ENCODE data around the gene SEPTIN12.
"Not testable (repeated sequence)": the region's sequence is repeated elsewhere in the genome, so short reads cannot be mapped to it uniquely, and the experiment has no call there.

Gene SEPTIN12

DNA sequence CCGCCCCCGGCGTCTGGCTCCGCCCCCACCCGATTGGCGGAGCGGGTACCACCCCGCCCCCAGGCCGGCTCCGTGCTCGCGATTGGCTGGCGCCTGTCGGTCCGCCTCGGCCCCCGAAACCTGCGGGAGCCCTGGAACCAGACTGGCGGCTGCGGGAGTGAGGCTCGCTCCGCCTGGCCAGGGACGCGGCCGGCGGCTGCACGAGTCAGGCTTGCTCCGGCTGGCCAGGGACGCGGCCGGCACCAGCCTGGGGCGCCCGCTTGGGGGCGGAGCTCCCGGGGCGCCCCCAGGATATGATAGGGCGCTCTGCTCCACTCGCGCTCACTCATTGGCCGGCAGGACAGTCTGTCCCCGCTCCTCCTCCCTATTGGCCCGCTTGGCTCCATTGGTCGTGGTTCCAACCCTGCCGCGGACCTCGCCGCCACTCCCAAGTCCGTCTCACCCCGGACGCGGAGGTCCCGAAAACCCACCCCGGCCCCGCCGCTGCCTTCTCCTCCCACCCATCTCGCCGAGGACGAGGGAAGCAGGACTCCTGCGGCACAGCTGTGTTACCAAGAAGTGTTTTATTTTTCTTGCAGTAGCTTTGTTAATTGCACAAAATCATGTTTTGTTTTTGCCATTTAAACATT lies 14.6 kb upstream of the SEPTIN12 start:
- DNase-seq (ENCODE audit: low spot score): peak; percentile 100

- DNase-seq (ENCODE audit: low spot score): peak; percentile 66
Measured at GRCh38 chr16:4801962-4802658, 14.0 kb upstream of the SEPTIN12 start, which contains the start of gene ROGDI. TSS of gene ROGDI (minus strand) at chr16:4802633. CDS start at chr16:4802571, 62 bp downstream.

GRCh38 chr16:4801051-4801961 lies 13.2 kb upstream of the SEPTIN12 start:
- DNase-seq (ENCODE audit: low spot score): no peak

- no peak for DNase-seq (ENCODE audit: low spot score)
Measured at GRCh38 chr16:4800290-4801041, 12.3 kb upstream of the SEPTIN12 start.

DNA sequence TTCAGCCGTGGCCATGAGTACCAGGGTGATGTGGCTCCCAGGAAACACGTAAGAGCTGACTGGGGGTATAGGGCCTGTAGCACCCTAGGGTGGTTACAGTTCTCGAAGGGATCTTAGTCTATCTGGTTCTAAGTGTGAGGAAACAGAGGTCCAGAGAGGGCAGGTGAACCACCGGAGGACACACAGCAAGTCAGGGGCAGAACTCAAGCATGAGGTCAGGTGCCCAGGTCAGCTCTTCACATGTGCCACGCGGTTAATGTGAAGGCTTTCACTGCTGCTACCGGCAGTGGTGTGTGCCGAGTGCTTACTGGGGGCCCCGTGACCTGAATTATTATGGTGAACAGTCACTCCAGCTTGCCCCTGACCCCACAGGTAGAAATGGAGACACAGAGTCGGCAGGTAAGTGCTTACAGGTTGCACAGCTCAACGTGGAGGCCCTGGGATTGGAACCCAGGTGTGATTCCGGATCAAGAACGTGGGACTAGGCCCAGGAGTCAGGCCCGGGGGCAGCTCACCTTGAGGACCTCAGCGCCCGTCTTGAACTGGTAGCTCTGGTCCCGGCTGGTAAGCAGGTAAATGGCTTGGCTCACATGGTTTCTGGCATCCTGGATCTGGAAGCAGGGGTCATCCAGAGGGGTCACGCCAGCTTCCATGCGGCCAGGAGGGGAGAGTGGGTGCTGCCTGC lies 11.2 kb upstream of the SEPTIN12 start:
- DNase-seq (ENCODE audit: low spot score): no peak

DNA sequence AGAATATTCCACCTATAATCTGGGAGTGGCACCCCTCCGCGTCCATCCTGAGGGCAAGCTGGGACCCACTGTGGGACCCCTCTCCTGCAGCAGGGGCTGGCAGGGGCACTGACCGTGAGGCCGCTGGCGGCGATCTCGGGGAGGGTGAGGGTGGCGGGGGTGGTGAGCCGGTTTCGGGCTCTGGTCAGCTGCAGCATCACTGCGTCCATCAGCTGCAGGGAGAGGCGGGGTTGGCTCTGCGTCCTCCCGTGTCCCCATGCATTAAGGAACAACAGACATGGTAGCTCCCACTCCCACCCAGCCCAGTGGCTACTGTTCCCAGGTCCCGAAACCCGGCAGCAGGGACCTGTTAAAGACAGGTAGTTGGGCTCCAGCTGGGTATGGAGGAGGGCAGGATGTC lies 10.3 kb upstream of the SEPTIN12 start:
- DNase-seq (ENCODE audit: low spot score): no peak

DNA sequence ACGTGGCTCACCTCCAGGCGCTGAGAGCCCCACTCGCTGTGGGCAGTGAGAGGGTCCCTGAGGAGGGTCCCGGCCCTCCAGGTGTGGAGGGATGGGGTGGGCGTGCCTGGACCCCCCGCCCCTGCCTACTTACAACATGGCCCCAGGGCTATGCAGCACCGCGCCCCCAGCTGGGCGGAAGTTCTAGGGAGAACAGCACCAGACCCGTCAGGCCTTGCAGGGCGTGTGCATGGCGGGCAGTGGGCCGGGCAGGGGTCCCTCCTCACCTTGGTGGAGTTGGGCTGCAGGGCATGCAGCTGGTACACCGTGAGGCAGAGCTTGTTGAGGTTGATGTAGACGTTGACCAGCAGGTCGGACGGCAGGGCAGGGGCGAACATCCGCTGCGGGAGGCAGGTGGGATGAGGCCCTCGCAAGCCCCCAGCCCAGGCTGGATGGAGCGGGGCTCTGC lies 9.7 kb upstream of the SEPTIN12 start:
- no peak for DNase-seq (ENCODE audit: low spot score)

DNA sequence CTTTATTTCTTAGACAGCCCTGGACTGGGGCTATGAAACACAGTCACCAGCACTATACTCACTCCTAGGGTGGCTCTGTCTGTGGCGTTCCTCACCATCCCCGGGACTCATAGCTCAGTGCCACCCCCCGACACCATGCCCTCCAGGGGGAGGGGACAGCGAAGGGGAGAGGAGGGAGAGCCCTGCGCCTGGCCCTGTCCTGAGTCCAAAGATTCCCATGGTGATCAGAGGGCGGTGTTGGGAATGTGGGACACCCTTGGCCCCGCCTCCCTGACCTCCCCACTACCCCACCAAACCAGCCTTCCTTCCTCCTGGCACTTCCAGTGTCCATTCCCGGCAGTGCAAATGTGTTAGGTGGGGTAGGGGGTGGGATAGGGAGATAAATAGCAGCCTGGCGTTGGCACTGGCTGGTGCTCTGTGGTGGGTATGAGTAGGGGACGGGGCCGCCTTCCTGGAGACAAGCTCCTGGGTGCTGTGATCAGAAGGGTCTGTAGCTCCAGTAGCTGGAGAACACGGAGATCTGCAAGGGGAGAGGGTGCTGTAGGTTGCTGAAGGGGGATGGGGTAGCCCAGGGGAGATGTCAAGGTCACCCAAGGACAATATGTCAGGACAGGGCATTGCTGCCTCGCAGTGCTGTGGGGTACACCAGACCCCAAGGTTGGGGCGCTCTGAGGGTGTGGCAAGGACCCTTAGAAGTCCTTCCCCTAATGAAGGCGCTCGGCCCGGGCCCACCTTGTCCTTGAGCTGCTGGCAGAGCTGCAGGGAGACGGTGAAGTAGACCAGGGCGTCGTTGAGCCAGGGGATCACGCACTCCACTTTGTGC lies 9.0 kb upstream of the SEPTIN12 start:
- no peak for DNase-seq (ENCODE audit: low spot score)

GRCh38 chr16:4795828-4796572 lies 7.9 kb upstream of the SEPTIN12 start:
- DNase-seq (ENCODE audit: low spot score): no peak

DNA sequence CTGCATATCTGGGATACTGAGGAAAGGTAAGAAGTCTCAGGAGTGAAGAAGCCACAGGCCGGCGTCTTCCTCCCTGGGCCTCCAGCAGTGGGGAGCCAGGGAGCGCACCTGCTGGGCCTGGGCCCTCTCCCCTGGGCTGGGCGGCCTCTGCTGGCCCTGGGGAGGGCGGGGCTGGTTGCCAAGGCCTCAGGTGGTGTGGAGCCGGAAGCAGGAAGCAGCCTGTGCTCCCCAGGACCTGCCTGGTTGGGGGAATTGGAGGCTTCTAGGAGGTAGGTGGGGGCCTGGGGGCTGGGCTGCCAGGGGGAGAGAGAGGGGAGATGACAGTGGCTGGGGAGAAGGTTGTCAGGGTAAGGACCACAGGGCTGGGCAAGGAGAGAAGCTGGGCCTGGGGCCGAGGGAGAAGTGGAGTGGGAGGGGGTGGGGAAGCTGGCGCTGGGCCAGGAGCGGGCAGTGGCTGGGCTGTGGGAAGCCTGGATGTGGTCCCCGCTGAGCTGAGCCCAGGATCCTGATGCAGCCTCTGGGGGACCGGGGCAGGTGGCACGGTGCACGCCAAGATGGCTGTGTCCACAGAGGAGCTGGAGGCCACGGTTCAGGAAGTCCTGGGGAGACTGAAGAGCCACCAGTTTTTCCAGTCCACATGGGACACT lies 7.2 kb upstream of the SEPTIN12 start, which contains the start of gene SMIM22:
TSS of gene SMIM22 (plus strand) at position 189 of the 647 bp plus-strand sequence. CDS start at position 555, 366 bp downstream.
- DNase-seq (ENCODE audit: low spot score): no peak

DNA sequence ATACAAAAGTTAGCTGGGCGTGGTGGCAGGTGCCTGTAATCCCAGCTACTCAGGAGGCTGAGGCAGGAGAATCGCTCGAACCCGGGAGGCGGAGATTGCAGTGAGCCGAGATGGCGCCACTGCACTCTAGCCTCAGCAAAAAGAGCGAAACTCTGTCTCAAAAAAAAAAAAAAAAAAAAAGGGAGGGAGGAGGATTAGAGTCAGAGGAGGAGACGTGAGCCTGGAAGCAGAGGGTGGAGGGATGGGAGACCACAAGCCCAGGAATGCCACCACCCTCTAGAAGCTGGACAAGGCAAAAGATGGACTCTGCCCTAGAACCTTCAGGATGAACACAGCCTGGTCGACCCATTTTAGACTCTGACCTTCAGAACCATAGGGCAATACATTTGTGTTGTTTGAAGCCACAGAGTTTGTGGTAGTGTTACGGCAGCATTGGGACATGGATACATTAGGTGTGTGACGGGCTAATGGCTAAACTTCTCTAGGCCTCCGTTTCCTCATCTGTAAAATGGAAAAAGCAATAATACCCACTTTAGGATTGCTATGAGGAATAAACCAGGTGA lies 4.9 kb upstream of the SEPTIN12 start:
- no peak for DNase-seq (ENCODE audit: low spot score)

DNA sequence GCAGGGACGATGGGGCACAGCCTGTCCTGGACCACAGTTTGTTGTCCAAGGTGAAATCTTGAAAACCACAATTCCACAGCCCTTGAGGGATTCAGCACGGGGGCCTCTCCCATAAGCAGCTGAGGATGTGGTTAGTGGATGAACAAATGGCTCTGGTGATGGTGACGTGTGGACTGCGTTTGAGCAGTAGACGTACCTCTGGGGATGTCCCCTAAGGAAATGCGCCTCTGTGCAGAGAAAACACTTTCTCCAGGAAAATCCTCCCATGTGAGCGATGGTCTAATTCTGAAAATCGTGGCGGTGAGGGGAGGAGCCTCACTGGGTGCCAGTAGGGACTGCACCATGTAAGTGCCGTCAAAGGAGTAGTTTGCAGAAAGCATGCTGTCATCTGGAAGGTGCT lies 2.7 kb upstream of the SEPTIN12 start:
- no peak for DNase-seq (ENCODE audit: low spot score)

- DNase-seq (ENCODE audit: low spot score): no peak
Measured at GRCh38 chr16:4790261-4790660, 2.1 kb upstream of the SEPTIN12 start.

DNA sequence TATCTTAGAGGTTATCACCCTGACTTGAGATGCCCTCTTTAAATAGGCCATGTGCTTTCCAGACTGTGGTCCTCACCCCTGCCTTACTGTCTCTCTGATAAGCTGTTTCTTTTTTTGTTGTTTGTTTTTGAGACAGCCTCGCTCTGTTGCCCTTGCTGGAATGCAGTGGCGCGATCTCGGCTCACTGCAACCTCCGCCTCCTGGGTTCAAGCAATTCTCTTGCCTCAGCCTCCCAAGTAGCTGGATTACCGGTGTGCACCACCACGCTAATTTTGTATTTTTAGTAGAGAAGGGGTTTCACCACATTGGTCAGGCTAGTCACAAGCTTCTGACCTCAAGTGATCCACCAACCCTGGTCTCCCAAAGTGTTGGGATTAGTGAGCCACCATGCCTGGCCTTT lies 765 bp upstream of the SEPTIN12 start:
- DNase-seq (ENCODE audit: low spot score): no peak

DNA sequence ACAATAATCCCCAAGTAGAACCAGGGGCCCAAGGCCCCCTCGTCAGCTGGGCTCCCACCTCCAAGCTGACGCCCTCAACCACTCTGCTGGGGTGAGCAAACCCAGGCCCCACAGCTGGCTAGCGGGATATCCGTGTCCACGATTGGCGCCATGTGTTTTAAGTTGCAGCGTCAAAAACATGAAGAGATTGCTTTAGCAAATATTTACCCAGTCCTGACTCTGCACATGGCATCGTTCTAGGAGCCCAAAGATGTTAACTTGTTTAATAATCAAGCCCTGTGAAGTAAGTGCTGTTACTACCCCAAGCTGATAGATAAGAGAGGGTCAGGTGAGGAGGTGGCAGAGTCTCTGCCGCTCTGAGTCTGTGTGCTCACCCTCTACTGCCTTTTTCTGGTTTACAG lies 344 bp upstream of the SEPTIN12 start:
- DNase-seq (ENCODE audit: low spot score): no peak

- DNase-seq (ENCODE audit: low spot score): no peak
Measured at GRCh38 chr16:4787068-4787467, 1.1 kb downstream of the SEPTIN12 start.

DNA sequence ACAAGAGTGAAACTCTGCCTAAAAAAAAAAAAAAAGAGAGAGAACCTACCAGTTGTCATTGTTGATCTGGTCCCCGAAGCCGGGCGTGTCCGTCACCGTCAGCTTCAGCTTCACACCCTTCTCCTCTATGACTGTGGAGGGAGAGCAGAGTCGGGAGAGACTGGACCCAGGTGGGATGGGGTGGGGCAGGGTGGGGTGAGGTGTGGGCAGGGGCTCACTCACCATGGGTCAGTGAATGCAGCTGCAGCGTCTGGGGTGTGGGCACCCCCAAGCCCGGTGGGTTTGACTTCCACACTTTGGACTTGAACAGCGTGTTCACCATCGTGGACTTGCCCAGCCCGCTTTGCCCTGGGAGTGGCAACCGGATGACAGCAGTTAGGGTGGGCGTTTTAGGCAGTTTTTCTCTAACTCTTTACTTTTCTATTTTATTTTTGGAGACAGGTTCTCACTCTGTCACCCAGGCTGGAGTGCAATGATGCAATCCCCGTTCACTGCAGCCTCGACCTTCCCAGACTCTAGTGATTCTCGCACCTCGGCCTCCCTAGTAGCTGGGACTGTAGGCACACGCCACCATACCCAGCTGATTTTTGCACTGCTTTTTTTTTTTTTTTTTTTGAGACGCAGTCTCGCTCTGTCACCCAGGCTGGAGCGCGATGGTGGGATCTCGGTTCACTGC lies 2.2 kb downstream of the SEPTIN12 start:
- no peak for DNase-seq (ENCODE audit: low spot score)

GRCh38 chr16:4784444-4784987 lies 3.6 kb downstream of the SEPTIN12 start:
- not testable (repeated sequence) for DNase-seq (ENCODE audit: low spot score)

All from GM03348 (cell line).